HepG2 (cell line): Measurements from ENCODE around the gene MICAL3. TPM values are rescaled to one million over a fixed set of nuclear protein-coding genes. Genes with fewer than 3 reads are reported as not detected.

ENCODE experiments used
- ZFP1 ChIP-seq: IDR thresholded peaks from 2 replicates; pipeline ENCODE4 v1.6.1; 2016
- ZMAT3 ChIP-seq: sonication (generic); formaldehyde crosslinking; conservative IDR thresholded peaks from 2 replicates; pipeline ENCODE4 v1.7.0; 2021; ENCODE audit warnings: missing genetic modification reagents
- ZNF382 ChIP-seq: sonication (generic); formaldehyde crosslinking; IDR thresholded peaks from 2 replicates; pipeline ENCODE4 v1.5.0; 2020; ENCODE audit warnings: missing genetic modification reagents, mild to moderate bottlenecking, borderline replicate concordance
- ZNF747 ChIP-seq: sonication (generic); formaldehyde crosslinking; IDR thresholded peaks from 2 replicates; pipeline ENCODE4 v1.8.1; 2023; ENCODE audit warnings: missing genetic modification reagents, mild to moderate bottlenecking, borderline replicate concordance
- ZNF749 ChIP-seq: sonication (generic); formaldehyde crosslinking; IDR thresholded peaks from 2 replicates; pipeline ENCODE4 v1.8.0; 2022; ENCODE audit warnings: mild to moderate bottlenecking, missing genetic modification reagents, moderate library complexity, borderline replicate concordance
- polyA plus RNA-seq, 8 experiments: library from polyadenylated mRNA; depleted of rRNA in 3 of 8; stranded (reverse) in 7 of 8; unstranded in 1 of 8; fragments of >200 nt; fragmentation: Illumina TruSeq in 4 of 8; extraction: Trizol in 4 of 8; gene quantifications; 2 replicates each; pipeline versions ENCODE4 v1.2.1 to v1.2.3, GENCODE V29; 2011 to 2016; ENCODE audit warnings: low read depth in 4 of 8, missing spikeins in 1 of 8, mixed read lengths in 1 of 8; ENCODE audit not compliant: insufficient read depth in 1 of 8
- total RNA-seq, 5 experiments: library from RNA; depleted of rRNA; stranded (reverse); fragments of >200 nt; fragmentation: Illumina TruSeq; extraction: Trizol; gene quantifications; 2 replicates each; pipeline ENCODE4 v1.2.3, GENCODE V29; 2016; ENCODE audit warnings: low read depth in 1 of 5
- TF ChIP-seq, protein P1 (sequence below): sonication (generic); formaldehyde crosslinking; IDR thresholded peaks from 2 replicates; pipeline ENCODE4 v1.4.0; 2020; ENCODE audit warnings: low read depth, missing genetic modification reagents
- TF ChIP-seq, protein P2 (sequence below): sonication (generic); formaldehyde crosslinking; IDR thresholded peaks from 2 replicates; pipeline ENCODE4 v1.9.0; 2021; ENCODE audit warnings: missing genetic modification reagents, mild to moderate bottlenecking, borderline replicate concordance
- TF ChIP-seq, protein P3 (sequence below): sonication (generic); formaldehyde crosslinking; conservative IDR thresholded peaks from 2 replicates; pipeline ENCODE4 v1.4.0; 2020; ENCODE audit warnings: missing genetic modification reagents
- TF ChIP-seq, protein P4 (sequence below): sonication (generic); formaldehyde crosslinking; IDR thresholded peaks from 2 replicates; pipeline ENCODE4 v1.8.0; 2022; ENCODE audit warnings: missing genetic modification reagents, mild to moderate bottlenecking, moderate library complexity, borderline replicate concordance
- TF ChIP-seq, protein P5 (sequence below): IDR thresholded peaks from 2 replicates; pipeline ENCODE4 v1.6.1; 2016; ENCODE audit warnings: low read depth, missing genetic modification reagents, missing compliant biosample characterization

Gene MICAL3
- total and polyA plus RNA-seq, 2 of the 13 experiments (the other 11 are each of a cell fraction or from before 2014, with no cell fraction given) = 5.3 to 12.5 TPM

DNA sequence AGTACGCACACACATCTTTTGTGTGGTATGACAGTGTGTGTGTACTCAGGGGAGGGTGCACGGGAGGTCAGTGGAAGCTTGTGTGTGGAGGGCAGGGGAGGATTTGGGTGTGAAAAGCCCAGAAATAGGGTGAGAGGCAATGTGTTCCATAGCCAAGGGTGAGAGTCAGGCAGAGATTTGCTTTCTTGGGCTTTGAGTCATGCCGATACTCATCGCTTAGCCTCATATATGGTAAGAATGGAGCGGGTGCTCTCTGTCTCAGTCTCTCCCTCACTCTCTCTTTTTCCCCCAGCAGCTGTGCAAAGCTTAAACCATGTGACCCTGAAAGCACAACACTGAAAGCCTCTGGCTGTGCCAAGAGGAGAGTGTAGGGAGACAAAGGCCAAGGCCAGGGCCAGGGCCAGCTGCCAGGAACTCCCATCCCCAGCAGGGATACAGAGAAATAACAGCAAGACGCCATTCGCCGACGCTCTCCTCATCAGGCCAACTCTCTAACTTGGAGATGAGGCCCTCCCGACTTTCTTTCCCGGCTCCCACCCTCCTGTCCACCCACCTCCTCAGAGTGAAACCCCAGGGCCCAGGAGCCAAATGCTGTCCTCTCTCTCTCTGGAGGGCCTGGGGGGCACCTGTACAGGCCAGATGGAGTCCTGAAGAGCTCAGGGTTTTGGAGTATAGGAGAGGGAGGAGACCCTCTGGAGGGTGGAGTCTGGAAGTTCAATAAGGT is 20.3 kb upstream of the MICAL3 start (continued):
- TF ChIP-seq, protein P1, sequence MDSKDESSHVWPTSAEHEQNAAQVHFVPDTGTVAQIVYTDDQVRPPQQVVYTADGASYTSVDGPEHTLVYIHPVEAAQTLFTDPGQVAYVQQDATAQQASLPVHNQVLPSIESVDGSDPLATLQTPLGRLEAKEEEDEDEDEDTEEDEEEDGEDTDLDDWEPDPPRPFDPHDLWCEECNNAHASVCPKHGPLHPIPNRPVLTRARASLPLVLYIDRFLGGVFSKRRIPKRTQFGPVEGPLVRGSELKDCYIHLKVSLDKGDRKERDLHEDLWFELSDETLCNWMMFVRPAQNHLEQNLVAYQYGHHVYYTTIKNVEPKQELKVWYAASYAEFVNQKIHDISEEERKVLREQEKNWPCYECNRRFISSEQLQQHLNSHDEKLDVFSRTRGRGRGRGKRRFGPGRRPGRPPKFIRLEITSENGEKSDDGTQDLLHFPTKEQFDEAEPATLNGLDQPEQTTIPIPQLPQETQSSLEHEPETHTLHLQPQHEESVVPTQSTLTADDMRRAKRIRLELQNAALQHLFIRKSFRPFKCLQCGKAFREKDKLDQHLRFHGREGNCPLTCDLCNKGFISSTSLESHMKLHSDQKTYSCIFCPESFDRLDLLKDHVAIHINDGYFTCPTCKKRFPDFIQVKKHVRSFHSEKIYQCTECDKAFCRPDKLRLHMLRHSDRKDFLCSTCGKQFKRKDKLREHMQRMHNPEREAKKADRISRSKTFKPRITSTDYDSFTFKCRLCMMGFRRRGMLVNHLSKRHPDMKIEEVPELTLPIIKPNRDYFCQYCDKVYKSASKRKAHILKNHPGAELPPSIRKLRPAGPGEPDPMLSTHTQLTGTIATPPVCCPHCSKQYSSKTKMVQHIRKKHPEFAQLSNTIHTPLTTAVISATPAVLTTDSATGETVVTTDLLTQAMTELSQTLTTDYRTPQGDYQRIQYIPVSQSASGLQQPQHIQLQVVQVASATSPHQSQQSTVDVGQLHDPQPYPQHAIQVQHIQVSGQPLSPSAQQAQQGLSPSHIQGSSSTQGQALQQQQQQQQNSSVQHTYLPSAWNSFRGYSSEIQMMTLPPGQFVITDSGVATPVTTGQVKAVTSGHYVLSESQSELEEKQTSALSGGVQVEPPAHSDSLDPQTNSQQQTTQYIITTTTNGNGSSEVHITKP = peak; percentile 82; the same call in 1 of the 2 replicates
- 0 out of 2 replicates have a peak, but pooled peaks have one; percentile 61 for TF ChIP-seq ZFP1 (CRISPR knock-in tag)
- TF ChIP-seq, protein P2, sequence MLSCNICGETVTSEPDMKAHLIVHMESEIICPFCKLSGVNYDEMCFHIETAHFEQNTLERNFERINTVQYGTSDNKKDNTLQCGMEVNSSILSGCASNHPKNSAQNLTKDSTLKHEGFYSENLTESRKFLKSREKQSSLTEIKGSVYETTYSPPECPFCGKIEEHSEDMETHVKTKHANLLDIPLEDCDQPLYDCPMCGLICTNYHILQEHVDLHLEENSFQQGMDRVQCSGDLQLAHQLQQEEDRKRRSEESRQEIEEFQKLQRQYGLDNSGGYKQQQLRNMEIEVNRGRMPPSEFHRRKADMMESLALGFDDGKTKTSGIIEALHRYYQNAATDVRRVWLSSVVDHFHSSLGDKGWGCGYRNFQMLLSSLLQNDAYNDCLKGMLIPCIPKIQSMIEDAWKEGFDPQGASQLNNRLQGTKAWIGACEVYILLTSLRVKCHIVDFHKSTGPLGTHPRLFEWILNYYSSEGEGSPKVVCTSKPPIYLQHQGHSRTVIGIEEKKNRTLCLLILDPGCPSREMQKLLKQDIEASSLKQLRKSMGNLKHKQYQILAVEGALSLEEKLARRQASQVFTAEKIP = no peak
- TF ChIP-seq, protein P3, sequence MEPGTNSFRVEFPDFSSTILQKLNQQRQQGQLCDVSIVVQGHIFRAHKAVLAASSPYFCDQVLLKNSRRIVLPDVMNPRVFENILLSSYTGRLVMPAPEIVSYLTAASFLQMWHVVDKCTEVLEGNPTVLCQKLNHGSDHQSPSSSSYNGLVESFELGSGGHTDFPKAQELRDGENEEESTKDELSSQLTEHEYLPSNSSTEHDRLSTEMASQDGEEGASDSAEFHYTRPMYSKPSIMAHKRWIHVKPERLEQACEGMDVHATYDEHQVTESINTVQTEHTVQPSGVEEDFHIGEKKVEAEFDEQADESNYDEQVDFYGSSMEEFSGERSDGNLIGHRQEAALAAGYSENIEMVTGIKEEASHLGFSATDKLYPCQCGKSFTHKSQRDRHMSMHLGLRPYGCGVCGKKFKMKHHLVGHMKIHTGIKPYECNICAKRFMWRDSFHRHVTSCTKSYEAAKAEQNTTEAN (CRISPR knock-in tag) = peak; percentile 85
- no peak for TF ChIP-seq ZMAT3 (CRISPR knock-in tag)
- TF ChIP-seq, protein P4, sequence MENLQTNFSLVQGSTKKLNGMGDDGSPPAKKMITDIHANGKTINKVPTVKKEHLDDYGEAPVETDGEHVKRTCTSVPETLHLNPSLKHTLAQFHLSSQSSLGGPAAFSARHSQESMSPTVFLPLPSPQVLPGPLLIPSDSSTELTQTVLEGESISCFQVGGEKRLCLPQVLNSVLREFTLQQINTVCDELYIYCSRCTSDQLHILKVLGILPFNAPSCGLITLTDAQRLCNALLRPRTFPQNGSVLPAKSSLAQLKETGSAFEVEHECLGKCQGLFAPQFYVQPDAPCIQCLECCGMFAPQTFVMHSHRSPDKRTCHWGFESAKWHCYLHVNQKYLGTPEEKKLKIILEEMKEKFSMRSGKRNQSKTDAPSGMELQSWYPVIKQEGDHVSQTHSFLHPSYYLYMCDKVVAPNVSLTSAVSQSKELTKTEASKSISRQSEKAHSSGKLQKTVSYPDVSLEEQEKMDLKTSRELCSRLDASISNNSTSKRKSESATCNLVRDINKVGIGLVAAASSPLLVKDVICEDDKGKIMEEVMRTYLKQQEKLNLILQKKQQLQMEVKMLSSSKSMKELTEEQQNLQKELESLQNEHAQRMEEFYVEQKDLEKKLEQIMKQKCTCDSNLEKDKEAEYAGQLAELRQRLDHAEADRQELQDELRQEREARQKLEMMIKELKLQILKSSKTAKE = 0 out of 2 replicates have a peak, but pooled peaks have one; percentile 63
- TF ChIP-seq ZNF747 = 0 out of 2 replicates have a peak, but pooled peaks have one; percentile 30
- TF ChIP-seq, protein P5, sequence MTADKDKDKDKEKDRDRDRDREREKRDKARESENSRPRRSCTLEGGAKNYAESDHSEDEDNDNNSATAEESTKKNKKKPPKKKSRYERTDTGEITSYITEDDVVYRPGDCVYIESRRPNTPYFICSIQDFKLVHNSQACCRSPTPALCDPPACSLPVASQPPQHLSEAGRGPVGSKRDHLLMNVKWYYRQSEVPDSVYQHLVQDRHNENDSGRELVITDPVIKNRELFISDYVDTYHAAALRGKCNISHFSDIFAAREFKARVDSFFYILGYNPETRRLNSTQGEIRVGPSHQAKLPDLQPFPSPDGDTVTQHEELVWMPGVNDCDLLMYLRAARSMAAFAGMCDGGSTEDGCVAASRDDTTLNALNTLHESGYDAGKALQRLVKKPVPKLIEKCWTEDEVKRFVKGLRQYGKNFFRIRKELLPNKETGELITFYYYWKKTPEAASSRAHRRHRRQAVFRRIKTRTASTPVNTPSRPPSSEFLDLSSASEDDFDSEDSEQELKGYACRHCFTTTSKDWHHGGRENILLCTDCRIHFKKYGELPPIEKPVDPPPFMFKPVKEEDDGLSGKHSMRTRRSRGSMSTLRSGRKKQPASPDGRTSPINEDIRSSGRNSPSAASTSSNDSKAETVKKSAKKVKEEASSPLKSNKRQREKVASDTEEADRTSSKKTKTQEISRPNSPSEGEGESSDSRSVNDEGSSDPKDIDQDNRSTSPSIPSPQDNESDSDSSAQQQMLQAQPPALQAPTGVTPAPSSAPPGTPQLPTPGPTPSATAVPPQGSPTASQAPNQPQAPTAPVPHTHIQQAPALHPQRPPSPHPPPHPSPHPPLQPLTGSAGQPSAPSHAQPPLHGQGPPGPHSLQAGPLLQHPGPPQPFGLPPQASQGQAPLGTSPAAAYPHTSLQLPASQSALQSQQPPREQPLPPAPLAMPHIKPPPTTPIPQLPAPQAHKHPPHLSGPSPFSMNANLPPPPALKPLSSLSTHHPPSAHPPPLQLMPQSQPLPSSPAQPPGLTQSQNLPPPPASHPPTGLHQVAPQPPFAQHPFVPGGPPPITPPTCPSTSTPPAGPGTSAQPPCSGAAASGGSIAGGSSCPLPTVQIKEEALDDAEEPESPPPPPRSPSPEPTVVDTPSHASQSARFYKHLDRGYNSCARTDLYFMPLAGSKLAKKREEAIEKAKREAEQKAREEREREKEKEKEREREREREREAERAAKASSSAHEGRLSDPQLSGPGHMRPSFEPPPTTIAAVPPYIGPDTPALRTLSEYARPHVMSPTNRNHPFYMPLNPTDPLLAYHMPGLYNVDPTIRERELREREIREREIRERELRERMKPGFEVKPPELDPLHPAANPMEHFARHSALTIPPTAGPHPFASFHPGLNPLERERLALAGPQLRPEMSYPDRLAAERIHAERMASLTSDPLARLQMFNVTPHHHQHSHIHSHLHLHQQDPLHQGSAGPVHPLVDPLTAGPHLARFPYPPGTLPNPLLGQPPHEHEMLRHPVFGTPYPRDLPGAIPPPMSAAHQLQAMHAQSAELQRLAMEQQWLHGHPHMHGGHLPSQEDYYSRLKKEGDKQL (CRISPR knock-in tag) = no peak
- no peak for TF ChIP-seq ZNF749 (CRISPR knock-in tag)
- TF ChIP-seq ZNF382 (CRISPR knock-in tag) = no peak
